Lower leg skin (tissue), 3 donors: ENCODE data around the gene MTHFD2L.

Source experiments
- CTCF ChIP-seq, 3 donors: fragments of 450-650 bp; IDR thresholded peaks; one replicate each; pipeline ENCODE4 v1.5.1; 2016; ENCODE audit warnings: antibody characterized with exemption in 3 of 3, mild to moderate bottlenecking in 3 of 3, moderate library complexity in 2 of 3
- POLR2A ChIP-seq, 2 donors: fragments of 450-650 bp; IDR thresholded peaks; one replicate each; pipeline ENCODE4 v1.6.1; 2016 to 2017; ENCODE audit warnings: antibody characterized with exemption in 2 of 2, mild to moderate bottlenecking in 1 of 2, moderate library complexity in 1 of 2

GRCh38 chr4:74109870-74110605 lies 47.9 kb upstream of the MTHFD2L start:
- TF ChIP-seq CTCF (IDR thresholded peaks at IDR 0.05) (no peak), POLR2A (IDR thresholded peaks at IDR 0.05) (no peak)
